GM12892 (cell line): ENCODE data around the gene LARP4.

Experiments
- POLR2A ChIP-seq: IDR thresholded peaks from 2 replicates; pipeline ENCODE4 v1.6.1; 2011; ENCODE audit warnings: low read depth, low read length, control low read depth
- TAF1 ChIP-seq: IDR thresholded peaks from 2 replicates; pipeline ENCODE4 v1.6.1; 2011; ENCODE audit warnings: low read depth, mild to moderate bottlenecking, control low read depth, low read length, borderline replicate concordance

- TF ChIP-seq POLR2A, result no peak
- TF ChIP-seq TAF1, result no peak
Observed at GRCh38 chr12:50477241-50477832, 76.7 kb downstream of the LARP4 start.
